ENCODE measurements around the gene L3MBTL3. TPM values are rescaled to one million over a fixed set of nuclear protein-coding genes. Genes with fewer than 3 reads are reported as not detected.

L3MBTL3 gene
- total RNA-seq, 2 donors from 2014 or later, result 23.7 to 39.7 TPM

DNA sequence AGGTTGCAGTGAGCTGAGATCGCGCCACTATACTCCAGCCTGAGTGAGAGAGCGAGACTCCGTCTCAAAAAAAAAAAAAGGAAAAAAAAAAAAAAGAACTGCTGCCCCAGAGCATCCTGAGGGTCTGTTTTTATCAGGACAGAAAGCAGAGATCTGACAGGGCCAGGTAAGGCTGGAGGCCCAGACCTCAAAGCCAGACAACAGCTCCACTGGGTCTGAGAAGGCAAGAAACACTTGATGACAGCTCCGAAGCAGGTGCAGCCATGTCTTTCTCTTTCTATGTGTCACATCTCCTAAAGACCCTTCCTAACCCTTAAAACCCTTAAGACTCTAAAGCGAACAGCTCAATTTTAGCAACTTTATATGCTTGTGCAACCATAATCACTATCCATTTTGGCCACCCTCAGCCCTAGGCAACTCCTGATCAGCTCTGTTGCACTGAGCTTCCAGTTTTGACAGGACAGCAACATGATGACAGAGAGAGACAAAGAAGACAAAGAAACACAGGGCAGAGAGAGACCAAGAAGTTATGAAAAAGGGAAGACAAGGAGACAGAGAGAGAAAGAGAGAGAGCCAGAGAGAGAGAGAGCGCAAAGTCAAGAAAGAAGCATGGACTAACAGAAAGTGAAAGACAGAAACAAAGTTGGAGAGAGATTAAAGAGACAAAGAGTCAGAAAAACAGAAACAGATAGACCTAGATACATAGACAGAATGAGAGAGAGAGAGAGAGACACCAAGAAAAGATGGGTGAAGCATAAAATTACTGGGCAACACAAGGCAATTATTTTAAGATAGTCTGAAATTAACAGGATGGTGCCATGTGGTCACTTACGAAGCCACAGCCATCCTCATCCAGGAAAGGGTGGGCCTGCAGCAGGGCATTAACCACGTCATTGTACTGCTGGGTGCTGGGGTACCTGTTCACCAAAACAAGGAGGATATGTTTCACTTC lies 165.2 kb downstream of the L3MBTL3 start:
- H3K9ac ChIP-seq (ENCODE audit: extremely low read depth, low read length, poor library complexity, severe bottlenecking), result no peak overlapping the region
- no peak overlapping the region for H3K4me3 Mint-ChIP-seq
- no peaks in the 10 kb centered on the region for H3K4me1 ChIP-seq (ENCODE audit: control insufficient read depth, insufficient read depth, low read length)
- H3K27ac ChIP-seq (ENCODE audit: low read depth, low read length), result no peak overlapping the region
- H3K36me3 Mint-ChIP-seq (ENCODE audit: low read depth), result peaks cover 76% of the 10 kb centered on the region
- DNase-seq, result no peak
- H3K9me3 Mint-ChIP-seq, result peaks cover 10% of the 10 kb centered on the region
- 93 to 94% methylated on average over 4 to 9 of the region's 9 CpGs for WGBS, 2 experiments (ENCODE audit: insufficient coverage in 1 of 2, insufficient read length in 1 of 2)
- no peaks in the 10 kb centered on the region for H3K27me3 Mint-ChIP-seq (ENCODE audit: insufficient read depth)
- peaks cover 11% of the 10 kb centered on the region for H3K36me3 ChIP-seq (ENCODE audit: control insufficient read depth, insufficient read depth, low read length)
- no peak overlapping the region for H3K27ac Mint-ChIP-seq
- H3K9me3 ChIP-seq (ENCODE audit: control insufficient read depth, low read length), result no peaks in the 10 kb centered on the region
- H3K27me3 ChIP-seq (ENCODE audit: control insufficient read depth, insufficient read depth, low read length, poor library complexity, severe bottlenecking), result no peaks in the 10 kb centered on the region
- TF ChIP-seq, protein P1, sequence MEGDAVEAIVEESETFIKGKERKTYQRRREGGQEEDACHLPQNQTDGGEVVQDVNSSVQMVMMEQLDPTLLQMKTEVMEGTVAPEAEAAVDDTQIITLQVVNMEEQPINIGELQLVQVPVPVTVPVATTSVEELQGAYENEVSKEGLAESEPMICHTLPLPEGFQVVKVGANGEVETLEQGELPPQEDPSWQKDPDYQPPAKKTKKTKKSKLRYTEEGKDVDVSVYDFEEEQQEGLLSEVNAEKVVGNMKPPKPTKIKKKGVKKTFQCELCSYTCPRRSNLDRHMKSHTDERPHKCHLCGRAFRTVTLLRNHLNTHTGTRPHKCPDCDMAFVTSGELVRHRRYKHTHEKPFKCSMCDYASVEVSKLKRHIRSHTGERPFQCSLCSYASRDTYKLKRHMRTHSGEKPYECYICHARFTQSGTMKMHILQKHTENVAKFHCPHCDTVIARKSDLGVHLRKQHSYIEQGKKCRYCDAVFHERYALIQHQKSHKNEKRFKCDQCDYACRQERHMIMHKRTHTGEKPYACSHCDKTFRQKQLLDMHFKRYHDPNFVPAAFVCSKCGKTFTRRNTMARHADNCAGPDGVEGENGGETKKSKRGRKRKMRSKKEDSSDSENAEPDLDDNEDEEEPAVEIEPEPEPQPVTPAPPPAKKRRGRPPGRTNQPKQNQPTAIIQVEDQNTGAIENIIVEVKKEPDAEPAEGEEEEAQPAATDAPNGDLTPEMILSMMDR (conservative IDR thresholded peaks at IDR 0.05), result no peak
- no peak overlapping the region for H3K4me3 ChIP-seq (ENCODE audit: low read length)
- peaks cover 7% of the 10 kb centered on the region for H3K4me1 Mint-ChIP-seq

DNA sequence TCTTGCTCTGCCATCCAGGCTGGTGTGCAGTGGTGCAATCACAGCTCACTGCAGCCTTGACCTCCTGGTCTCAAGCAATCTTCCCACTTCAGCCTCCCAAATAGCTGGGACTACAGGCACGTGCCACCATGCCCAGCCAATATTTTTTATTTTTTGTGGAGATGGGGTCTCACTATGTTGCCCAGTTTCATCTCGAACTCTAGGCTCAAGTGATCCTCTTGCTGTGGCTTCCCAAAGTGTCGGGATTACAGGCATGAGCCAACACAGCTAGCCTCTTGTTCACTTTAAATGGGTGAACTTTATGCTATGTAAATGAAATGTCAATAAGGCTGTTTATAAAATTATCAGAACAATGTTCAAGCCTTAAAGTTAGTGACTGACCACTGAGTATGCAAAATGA lies 167.3 kb downstream of the L3MBTL3 start:
- Histone ChIP-seq H3K27ac (ENCODE audit: low read depth, low read length) (no peak overlapping the region), H3K9me3 (ENCODE audit: control insufficient read depth, low read length) (peaks cover 10% of the 10 kb centered on the region), H3K9ac (ENCODE audit: extremely low read depth, low read length, poor library complexity, severe bottlenecking) (no peak overlapping the region), H3K36me3 (ENCODE audit: control insufficient read depth, insufficient read depth, low read length) (peaks cover 11% of the 10 kb centered on the region), H3K4me3 (ENCODE audit: low read length) (no peak overlapping the region), H3K27me3 (ENCODE audit: control insufficient read depth, insufficient read depth, low read length, poor library complexity, severe bottlenecking) (no peaks in the 10 kb centered on the region), H3K4me1 (ENCODE audit: control insufficient read depth, insufficient read depth, low read length) (no peaks in the 10 kb centered on the region)
- Mint-ChIP-seq H3K4me3 (no peak overlapping the region), H3K9me3 (peaks cover 28% of the 10 kb centered on the region), H3K27me3 (ENCODE audit: insufficient read depth) (no peaks in the 10 kb centered on the region), H3K4me1 (no peaks in the 10 kb centered on the region), H3K36me3 (ENCODE audit: low read depth) (peaks cover 84% of the 10 kb centered on the region), H3K27ac (no peak overlapping the region)
- TF ChIP-seq, protein P1 (conservative IDR thresholded peaks at IDR 0.05), result no peak
- no peak for DNase-seq
- 87 to 93% methylated on average over 3 of the region's 3 CpGs for WGBS, 2 experiments (ENCODE audit: insufficient coverage in 1 of 2, insufficient read length in 1 of 2)

DNA sequence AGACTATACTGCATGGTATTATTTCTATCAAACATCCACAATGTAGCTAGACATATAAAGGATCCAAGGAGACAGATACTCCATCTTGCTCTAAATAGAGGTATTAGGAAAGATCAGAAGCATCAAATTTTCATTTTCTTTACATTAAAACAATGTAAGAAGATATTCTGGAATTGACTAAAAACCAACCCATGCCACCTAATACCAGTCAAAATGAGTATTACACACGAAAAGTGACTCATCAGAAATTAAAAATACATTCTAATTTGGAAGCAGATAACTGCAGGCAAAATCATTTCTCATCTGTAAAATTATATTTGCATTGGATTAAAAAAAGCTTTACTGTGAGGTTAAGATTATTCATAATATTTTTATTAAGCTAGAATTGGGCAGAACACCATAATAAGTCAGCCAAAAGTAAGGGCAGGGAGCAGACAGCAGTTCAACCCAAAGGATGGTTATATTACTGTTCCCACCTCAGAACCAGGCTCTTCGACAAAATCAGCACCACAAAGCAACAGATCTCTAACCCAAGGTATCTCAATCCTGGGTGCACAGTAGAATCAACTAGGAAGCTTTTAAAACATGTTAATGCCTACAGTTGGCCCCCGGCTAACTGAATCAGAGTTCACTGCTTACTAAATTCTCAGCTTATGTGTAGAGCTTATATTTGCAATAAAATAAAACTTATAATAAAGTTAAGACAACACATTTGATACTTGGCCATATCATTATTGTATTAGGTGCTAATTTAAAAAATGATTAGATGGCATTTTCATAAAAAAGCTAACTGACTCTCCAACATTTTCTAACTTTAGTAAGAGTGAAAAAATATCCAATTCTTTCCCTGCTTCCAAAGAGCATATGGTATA lies 169.2 kb downstream of the L3MBTL3 start:
- no peaks in the 10 kb centered on the region for H3K27me3 Mint-ChIP-seq (ENCODE audit: insufficient read depth)
- peaks cover 10% of the 10 kb centered on the region for H3K36me3 ChIP-seq (ENCODE audit: control insufficient read depth, insufficient read depth, low read length)
- no peaks in the 10 kb centered on the region for H3K4me1 ChIP-seq (ENCODE audit: control insufficient read depth, insufficient read depth, low read length)
- WGBS, 2 experiments (ENCODE audit: insufficient coverage in 1 of 2, insufficient read length in 1 of 2), result 91% methylated on average over 3 of the region's 3 CpGs; no CpG with 5 or more reads in 1 of the 2 experiments
- H3K9ac ChIP-seq (ENCODE audit: extremely low read depth, low read length, poor library complexity, severe bottlenecking), result no peak overlapping the region
- H3K9me3 Mint-ChIP-seq, result peaks cover 47% of the 10 kb centered on the region
- no peak overlapping the region for H3K27ac ChIP-seq (ENCODE audit: low read depth, low read length)
- DNase-seq, result no peak
- H3K9me3 ChIP-seq (ENCODE audit: control insufficient read depth, low read length), result peaks cover 29% of the 10 kb centered on the region
- peaks cover 87% of the 10 kb centered on the region for H3K36me3 Mint-ChIP-seq (ENCODE audit: low read depth)
- H3K4me3 Mint-ChIP-seq, result no peak overlapping the region
- H3K27ac Mint-ChIP-seq, result no peak overlapping the region
- TF ChIP-seq, protein P1 (conservative IDR thresholded peaks at IDR 0.05), result no peak
- H3K27me3 ChIP-seq (ENCODE audit: control insufficient read depth, insufficient read depth, low read length, poor library complexity, severe bottlenecking), result no peaks in the 10 kb centered on the region
- no peaks in the 10 kb centered on the region for H3K4me1 Mint-ChIP-seq
- no peak overlapping the region for H3K4me3 ChIP-seq (ENCODE audit: low read length)

All from endodermal cell (in vitro differentiated cells).